GM21529 (cell line): ENCODE data around the gene UGT1A7.
"Not testable (repeated sequence)": the region's sequence is repeated elsewhere in the genome, so short reads cannot be mapped to it uniquely, and the experiment has no call there.

Experiments used
- ATAC-seq: cut with Tn5 transposase; IDR thresholded peaks from one replicate; pipeline ENCODE4 v1.9.1; 2021; ENCODE audit not compliant: unreplicated experiment

Gene UGT1A7

DNA sequence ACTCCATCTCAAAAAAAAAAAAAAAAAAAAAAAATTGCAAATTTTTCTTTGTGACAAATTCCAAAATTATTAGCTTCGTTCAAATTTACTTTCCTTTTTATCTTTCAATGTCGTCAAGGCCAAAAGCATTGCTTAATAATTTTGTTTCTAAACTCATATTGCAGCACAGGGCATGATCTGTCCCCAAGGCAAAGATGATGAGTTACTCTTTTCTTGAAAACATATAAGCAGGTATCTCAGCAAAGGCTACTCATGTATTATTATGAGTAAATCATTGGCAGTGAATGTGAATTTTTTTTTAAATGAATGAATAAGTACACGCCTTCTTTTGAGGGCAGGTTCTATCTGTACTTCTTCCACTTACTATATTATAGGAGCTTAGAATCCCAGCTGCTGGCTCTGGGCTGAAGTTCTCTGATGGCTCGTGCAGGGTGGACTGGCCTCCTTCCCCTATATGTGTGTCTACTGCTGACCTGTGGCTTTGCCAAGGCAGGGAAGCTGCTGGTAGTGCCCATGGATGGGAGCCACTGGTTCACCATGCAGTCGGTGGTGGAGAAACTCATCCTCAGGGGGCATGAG is at the start of gene UGT1A7:
UGT1A7 (plus strand) TSS at position 381 of the 579 bp plus-strand sequence; CDS start at position 418, 37 bp downstream.
- ATAC-seq, result no peak

DNA sequence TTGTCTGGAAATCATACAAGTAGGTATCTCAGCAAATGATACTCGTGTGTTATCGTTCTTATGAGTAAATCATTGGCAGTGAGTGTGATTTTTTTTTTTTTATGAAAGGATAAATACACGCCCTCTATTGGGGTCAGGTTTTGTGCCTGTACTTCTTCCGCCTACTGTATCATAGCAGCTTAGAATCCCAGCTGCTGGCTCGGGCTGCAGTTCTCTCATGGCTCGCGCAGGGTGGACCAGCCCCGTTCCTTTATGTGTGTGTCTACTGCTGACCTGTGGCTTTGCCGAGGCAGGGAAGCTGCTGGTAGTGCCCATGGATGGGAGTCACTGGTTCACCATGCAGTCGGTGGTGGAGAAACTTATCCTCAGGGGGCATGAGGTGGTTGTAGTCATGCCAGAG is 45.4 kb upstream of the UGT1A7 start, which contains the start of gene UGT1A10:
UGT1A10 (plus strand) TSS at position 143 of the 400 bp plus-strand sequence; CDS start at position 218, 75 bp downstream.
- not testable (repeated sequence) for ATAC-seq

DNA sequence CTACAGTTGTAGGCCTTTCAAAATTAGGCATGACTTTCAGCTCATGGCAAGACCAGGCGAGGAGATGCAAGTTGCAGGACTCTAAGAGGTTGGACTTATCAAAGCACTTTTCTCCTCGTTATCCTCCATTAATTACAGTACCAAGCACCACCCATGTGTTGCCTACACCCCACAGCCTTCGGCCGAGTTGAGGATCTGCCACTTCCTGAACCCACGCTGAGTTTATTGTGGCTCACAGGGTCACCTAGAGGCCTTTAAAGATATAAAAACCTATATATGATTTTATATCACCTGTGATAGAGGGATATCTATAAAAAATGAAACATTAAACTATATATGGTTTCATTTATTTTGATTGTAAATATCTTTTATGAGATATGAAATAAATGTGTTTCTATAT is 42.9 kb upstream of the UGT1A7 start:
- ATAC-seq, result no peak

- no peak for ATAC-seq
Observed at GRCh38 chr2:233639860-233640259, 41.8 kb upstream of the UGT1A7 start.

GRCh38 chr2:233643128-233643527 is 38.6 kb upstream of the UGT1A7 start:
- ATAC-seq, result no peak

DNA sequence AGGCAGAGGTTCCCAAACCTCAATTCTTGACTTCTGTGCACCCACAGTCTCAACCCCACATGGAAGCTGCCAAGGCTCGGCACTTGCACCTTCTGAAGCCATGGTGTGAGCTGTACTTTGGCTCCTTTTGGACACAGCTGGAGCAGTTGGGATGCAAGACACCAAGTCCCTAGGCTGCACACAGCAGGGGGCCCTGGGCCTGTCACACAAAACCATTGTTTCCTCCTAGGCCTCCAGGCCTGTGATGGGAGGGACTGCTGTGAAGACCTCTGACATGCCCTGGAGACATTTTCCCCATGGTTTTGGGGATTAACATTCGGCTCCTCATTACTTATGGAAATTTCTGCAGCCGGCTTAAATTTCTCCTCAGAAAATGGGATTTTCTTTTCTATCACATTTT is 35.7 kb upstream of the UGT1A7 start:
- not testable (repeated sequence) for ATAC-seq

DNA sequence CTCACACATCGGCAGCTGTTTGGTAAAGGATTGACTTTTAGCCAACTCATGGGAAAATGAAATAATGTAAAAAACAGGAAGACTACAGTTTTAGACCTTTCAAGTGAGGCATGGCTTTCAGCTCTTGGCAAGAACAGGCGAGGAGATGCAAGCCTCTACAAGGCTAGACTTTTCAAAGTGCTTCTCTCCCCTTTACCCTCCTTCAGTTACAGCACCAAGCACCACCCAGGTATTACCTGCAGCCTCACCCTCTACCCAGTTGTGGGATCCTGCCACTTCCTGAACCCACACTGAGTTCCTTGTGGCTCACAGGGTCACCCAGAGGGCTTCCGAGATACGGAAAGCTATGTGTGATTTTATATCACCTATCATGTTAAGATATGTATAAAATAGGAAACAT is 30.7 kb upstream of the UGT1A7 start:
- ATAC-seq, result no peak

DNA sequence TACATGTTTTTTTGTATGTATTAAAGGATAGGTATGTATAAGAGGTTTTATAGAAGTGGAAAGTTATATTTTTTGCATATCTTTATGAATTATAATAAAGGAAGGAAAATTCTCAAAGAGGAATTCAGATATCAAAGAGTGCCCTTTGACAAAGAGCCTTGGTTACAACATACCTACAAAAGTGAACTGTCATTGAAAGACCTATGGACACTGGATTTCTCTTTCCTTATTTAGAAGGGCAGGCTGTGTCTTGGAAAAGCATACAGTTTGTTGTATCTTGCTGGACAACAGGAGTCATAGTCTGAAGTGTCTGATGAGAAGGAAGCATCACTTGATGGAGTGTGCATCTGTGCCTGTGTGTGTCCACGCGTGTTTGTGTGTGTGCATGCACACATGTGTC is 30.3 kb upstream of the UGT1A7 start:
- no peak for ATAC-seq

GRCh38 chr2:233654501-233654900 is 27.2 kb upstream of the UGT1A7 start:
- ATAC-seq, result no peak

DNA sequence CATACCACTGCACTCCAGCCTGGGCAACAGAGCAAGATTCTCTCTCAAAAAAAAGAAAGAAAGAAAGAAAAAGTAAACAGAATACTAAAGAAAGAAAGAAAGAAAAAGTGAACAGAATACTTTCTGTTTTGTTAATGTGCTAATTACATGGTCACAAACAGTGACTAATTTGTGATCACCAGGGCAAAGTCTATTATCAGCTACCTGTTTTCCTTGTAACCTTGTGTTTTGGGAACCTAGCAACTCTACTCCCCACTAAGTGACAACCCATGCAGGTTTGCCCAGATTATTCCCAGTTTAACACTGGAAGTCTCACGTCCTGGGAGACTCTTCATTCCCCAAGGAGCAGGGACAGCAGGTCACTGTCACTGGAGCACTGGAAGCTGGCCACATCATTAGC is 26.7 kb upstream of the UGT1A7 start:
- no peak for ATAC-seq

DNA sequence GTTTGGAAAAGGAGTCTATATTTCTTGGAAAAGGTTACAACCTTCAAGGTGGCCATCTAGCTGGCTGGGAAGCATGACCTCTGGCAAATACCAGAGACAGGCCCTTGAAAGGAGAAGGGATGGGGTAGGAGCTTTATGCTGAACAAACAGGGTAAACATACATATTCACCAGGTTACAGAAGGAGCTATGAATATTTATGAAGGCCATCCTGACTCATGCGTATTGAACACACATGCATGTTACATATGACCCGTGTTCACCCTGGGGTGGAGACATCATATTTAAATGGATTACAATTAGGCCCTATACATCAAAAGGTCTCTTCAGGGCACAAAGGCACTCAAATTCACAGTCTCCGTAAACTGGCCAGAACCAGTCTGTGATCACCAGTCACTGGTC is 25.8 kb upstream of the UGT1A7 start:
- not testable (repeated sequence) for ATAC-seq

DNA sequence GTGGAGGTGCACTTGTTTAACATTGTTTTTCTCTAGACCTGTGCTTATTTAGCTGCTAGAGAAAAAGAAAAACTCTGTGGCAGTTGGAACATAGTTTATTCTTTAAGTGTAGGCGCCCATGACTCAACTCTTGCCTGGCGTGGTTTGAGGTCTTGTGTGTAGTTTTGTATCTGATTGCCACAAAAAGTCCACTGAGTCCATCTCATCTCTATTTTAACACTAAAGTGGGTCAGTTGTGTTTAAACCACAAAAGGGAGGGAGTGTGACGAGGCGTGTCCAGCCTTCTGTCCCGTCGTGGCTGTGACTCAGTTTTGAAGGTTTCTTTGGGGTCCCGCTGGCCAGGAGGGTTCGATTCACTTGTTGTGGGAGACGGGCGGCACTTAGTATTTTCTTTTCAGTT is 25.3 kb upstream of the UGT1A7 start:
- no peak for ATAC-seq

GRCh38 chr2:233658610-233659009 is 23.1 kb upstream of the UGT1A7 start:
- ATAC-seq, result no peak

DNA sequence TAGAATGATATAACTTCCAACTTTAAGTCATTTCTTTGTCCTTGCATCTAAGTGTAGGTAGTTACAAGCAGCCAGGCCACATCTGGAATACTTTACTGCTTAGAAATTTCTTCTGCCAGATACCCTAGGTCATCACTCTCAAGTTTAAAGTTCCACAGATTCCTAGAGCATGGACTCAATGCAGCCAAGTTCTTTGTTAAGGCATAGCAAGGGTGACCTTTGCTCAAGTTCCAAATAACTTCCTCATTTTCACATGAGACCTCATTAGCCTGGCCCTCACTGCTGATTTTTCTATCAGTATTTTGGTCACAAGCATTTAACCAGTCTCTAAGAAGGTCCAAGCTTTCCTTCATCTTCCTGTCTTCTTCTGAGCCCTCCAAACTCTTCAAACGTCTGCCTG is 17.8 kb upstream of the UGT1A7 start:
- ATAC-seq, result no peak

- ATAC-seq, result no peak
Observed at GRCh38 chr2:233668605-233669260, 13.0 kb upstream of the UGT1A7 start.

GRCh38 chr2:233671290-233672161 is 10.2 kb upstream of the UGT1A7 start, which contains the start of gene UGT1A9:
Gene UGT1A9 (plus strand): TSS chr2:233671898. CDS start chr2:233671935, 37 bp downstream.
- no peak for ATAC-seq

DNA sequence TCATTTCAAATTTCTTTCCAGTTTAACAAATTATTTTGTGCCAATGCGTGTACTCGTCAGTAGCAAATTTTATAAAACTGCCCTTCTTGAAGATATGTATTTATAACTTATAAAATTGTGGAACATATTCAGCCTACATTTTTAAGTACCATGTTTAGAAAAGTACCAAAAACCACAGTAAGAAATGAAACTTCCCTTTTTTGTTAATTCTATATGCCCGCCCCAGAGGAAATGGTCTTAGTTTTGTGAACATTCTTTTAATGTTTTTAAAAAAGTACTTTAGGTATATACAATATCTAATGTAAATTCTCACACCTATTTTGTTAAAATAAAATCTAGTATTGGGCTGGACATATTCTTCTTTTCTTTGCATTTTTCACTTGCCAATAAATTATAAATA is 8.8 kb upstream of the UGT1A7 start:
- ATAC-seq, result no peak

- ATAC-seq, result no peak
Observed at GRCh38 chr2:233673896-233674295, 7.8 kb upstream of the UGT1A7 start.

- ATAC-seq, result no peak
Observed at GRCh38 chr2:233674314-233674713, 7.4 kb upstream of the UGT1A7 start.

GRCh38 chr2:233674995-233675394 is 6.7 kb upstream of the UGT1A7 start:
- no peak for ATAC-seq

GRCh38 chr2:233676046-233676445 is 5.7 kb upstream of the UGT1A7 start:
- ATAC-seq, result no peak

GRCh38 chr2:233679196-233679595 is 2.5 kb upstream of the UGT1A7 start:
- no peak for ATAC-seq
